Measurements from ENCODE around the gene UBR1. TPM values are rescaled to one million over a fixed set of nuclear protein-coding genes. Genes with fewer than 3 reads are reported as not detected.

UBR1 gene
- total RNA-seq, 1 experiment from 2014 or later: 17.9 TPM

GRCh38 chr15:43067717-43068461 lies 37.9 kb downstream of the UBR1 start:
- Histone ChIP-seq H3K79me2 (ENCODE audit: insufficient read depth, low read length) (no peaks in the 10 kb centered on the region), H4K20me1 (ENCODE audit: insufficient read depth) (no peaks in the 10 kb centered on the region), H3K4me1 (ENCODE audit: control insufficient read depth in 1 of 2, insufficient read depth in 2 of 2, low read length in 2 of 2) (peaks cover 0 to 3% of the 10 kb centered on the region in 2 experiments; a peak in 1 of 4 replicates), H3K4me2 (ENCODE audit: low read length) (no peak overlapping the region), H3K9me3 (ENCODE audit: control insufficient read depth in 1 of 2, insufficient read depth in 1 of 2, low read depth in 1 of 2, low read length in 2 of 2) (no peaks in the 10 kb centered on the region), H3K27ac (ENCODE audit: low read depth, low read length) (no peak overlapping the region), H3K36me3 (ENCODE audit: control insufficient read depth in 1 of 2, insufficient read depth in 2 of 2, low read length in 2 of 2) (peaks cover 7 to 13% of the 10 kb centered on the region in 2 experiments; a peak in 3 of 4 replicates), H2AFZ (ENCODE audit: low read depth, low read length, poor library complexity, severe bottlenecking) (no peak overlapping the region), H3K9ac (ENCODE audit: low read length) (no peak overlapping the region), H3K4me3 (replicated peaks in 1 of 2; ENCODE audit: low read depth in 1 of 2, low read length in 2 of 2) (no peak overlapping the region), H3K9me2 (ENCODE audit: insufficient read depth) (no peaks in the 10 kb centered on the region), H3K27me3 (ENCODE audit: insufficient read depth, low read length) (no peaks in the 10 kb centered on the region)
- RAD21 ChIA-PET (ENCODE audit: low non-redundant PET in 1 of 2, low total read pairs in 2 of 2, uncharacterized antibody in 2 of 2, unreplicated experiment in 2 of 2): no interaction called here
- BruUV-seq (replicated peaks): no TSS peak
- TF ChIP-seq ELF1 (IDR thresholded peaks at IDR 0.05; ENCODE audit: borderline replicate concordance, low read depth) (no peak), RAD21 (IDR thresholded peaks at IDR 0.05; ENCODE audit: low read depth) (no peak), ZFX (IDR thresholded peaks at IDR 0.05) (no peak), CEBPB (IDR thresholded peaks at IDR 0.05; ENCODE audit: low read depth) (0 out of 2 replicates have a peak, but pooled peaks have one; percentile 15), EZH2phosphoT487 (IDR thresholded peaks at IDR 0.05; ENCODE audit: borderline replicate concordance) (no peak), TCF7L2 (IDR thresholded peaks at IDR 0.05; ENCODE audit: borderline replicate concordance, extremely low read depth, insufficient read depth, insufficient read length) (no peak), REST (IDR thresholded peaks at IDR 0.05; ENCODE audit: low read depth) (no peak), FOSL1 (IDR thresholded peaks at IDR 0.05; ENCODE audit: low read depth) (peak; percentile 11; the same call in 1 of the 2 replicates), CTCF (IDR thresholded peaks at IDR 0.05 in 2 of 3, conservative IDR thresholded peaks at IDR 0.05 in 1 of 3; ENCODE audit: borderline replicate concordance in 1 of 3, insufficient read depth in 1 of 3, low read depth in 2 of 3, low read length in 2 of 3) (no peak)
- DNase-seq (ENCODE audit: low read depth, low spot score): peak; percentile 4
- no peak for ATAC-seq
- CTCF ChIA-PET: no interaction called here
- POLR2A ChIA-PET: no interaction called here
- intact Hi-C loops (cut with micrococcal nuclease): no loop called here

Measured in HCT116 (cell line).